ENCODE data around the gene SHOC1.

DNA sequence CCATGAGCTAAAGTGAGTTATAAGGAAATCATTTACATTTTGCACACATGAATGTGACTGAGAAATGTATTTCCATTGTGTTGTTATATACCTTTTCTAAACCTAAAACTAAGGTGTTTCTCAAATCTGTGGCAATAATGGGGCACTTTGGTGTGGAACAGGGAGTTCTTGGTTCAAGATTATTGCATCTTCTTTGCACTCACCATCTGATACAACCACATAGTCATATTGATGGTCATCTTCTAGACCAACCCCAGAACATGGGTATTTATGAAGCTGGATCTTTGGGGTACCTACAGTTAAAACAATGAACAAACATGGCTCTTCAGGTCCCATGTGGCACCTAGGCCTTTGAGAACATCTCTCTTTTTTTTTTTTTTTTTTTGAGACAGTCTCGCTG lies 24.6 kb upstream of the SHOC1 start:
- TF ChIP-seq, protein P1, sequence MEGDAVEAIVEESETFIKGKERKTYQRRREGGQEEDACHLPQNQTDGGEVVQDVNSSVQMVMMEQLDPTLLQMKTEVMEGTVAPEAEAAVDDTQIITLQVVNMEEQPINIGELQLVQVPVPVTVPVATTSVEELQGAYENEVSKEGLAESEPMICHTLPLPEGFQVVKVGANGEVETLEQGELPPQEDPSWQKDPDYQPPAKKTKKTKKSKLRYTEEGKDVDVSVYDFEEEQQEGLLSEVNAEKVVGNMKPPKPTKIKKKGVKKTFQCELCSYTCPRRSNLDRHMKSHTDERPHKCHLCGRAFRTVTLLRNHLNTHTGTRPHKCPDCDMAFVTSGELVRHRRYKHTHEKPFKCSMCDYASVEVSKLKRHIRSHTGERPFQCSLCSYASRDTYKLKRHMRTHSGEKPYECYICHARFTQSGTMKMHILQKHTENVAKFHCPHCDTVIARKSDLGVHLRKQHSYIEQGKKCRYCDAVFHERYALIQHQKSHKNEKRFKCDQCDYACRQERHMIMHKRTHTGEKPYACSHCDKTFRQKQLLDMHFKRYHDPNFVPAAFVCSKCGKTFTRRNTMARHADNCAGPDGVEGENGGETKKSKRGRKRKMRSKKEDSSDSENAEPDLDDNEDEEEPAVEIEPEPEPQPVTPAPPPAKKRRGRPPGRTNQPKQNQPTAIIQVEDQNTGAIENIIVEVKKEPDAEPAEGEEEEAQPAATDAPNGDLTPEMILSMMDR (IDR thresholded peaks at IDR 0.05 in 8 of 11, conservative IDR thresholded peaks at IDR 0.05 in 3 of 11): no peak
- TF ChIP-seq POLR2A (IDR thresholded peaks at IDR 0.05) (no peak), POLR2AphosphoS5 (IDR thresholded peaks at IDR 0.05) (no peak)

All from spleen (tissue), 7 donors.